COR-L47 (cell line): ENCODE data around the gene LRP5.
A peak's percentile ranks its signal among the peaks of the same experiment; 100 is the strongest.
"Not testable (repeated sequence)": the region's sequence is repeated elsewhere in the genome, so short reads cannot be mapped to it uniquely, and the experiment has no call there.

Source experiments
- DNase-seq: peaks from one replicate; lab custom pipeline; 2025; lab: John Stamatoyannopoulos, UW

Gene LRP5

GRCh38 chr11:68392822-68393221 is 80.4 kb downstream of the LRP5 start:
- DNase-seq, result no peak

DNA sequence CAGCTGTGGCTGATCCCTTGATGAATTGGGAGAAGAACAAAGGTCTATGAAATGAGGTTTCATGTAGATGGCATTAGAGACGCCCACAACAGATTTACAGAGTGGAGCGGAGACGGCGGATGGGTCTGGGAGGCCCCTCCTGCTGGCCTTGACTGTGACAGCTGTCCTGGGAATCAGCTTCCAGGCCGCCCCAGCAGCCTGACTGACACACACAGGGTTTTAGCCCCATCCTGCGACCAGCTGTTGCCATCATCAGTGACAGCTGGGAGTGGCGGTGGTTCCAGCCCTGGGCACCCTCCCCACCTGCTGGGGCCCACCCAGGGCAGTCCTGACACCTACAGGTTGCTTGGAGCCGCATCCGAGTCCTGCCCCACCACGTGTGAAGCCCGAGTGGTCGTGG is 84.1 kb downstream of the LRP5 start:
- no peak for DNase-seq

GRCh38 chr11:68397256-68397655 is 84.9 kb downstream of the LRP5 start:
- DNase-seq, result no peak

GRCh38 chr11:68398995-68399851 is 86.8 kb downstream of the LRP5 start:
- DNase-seq, result no peak

DNA sequence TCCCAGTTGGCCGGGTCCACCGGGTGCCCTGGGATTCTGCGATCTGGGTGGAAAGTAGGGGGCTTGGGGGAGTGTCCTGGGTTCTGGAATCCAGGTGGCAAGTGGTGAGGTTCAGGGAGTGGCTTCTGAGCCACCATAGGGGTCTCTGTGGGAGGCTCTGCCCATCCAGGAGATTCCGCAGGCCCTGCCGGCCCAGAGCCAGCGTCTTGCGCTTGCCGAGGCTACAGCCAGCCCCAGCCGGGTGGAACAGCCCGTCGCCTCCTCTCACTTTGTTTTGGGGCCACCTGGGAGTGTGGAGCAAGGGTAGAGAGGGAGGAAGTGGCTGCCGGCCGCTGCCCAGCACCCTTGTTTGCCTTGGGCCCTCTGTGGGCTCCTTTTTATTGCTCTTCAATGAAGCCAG is 87.5 kb downstream of the LRP5 start:
- DNase-seq, result no peak

DNA sequence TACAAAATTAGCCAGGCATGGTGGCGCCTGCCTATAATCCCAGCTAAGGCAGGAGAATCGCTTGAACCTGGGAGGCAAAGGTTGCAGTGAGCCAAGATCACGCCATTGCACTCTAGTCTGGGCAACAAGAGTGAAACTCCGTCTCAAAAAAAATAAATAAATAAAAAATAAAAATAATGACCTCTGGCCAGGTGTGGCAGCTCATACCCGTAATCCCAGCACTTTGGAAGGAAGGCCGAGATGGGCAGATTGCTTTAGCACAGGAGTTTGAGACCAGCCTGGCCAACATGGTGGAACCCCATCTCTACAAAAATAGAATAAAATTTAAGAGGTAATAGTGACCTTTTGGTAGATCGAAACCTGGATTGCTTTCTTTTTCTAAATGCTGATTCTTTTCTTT is 88.2 kb downstream of the LRP5 start:
- not testable (repeated sequence) for DNase-seq

DNA sequence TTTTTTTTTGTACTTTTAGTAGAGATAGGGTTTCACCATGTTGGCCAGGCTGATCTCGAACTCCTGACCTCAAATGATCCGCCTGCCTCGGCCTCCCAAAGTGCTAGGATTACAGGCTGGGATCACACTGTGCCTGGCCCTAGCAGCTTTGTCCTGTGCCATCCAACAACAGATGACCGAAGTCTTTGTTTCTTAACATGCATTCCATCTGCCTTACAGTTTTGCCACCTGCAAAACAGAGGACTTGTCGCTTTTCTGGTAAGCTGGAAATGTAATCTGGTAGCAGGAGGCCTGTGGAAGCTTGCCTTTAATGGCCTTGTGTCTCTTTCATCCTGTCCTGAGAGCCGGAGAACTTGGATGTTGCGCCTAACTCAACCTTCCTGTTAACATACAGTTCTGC is 89.5 kb downstream of the LRP5 start:
- no peak for DNase-seq

DNA sequence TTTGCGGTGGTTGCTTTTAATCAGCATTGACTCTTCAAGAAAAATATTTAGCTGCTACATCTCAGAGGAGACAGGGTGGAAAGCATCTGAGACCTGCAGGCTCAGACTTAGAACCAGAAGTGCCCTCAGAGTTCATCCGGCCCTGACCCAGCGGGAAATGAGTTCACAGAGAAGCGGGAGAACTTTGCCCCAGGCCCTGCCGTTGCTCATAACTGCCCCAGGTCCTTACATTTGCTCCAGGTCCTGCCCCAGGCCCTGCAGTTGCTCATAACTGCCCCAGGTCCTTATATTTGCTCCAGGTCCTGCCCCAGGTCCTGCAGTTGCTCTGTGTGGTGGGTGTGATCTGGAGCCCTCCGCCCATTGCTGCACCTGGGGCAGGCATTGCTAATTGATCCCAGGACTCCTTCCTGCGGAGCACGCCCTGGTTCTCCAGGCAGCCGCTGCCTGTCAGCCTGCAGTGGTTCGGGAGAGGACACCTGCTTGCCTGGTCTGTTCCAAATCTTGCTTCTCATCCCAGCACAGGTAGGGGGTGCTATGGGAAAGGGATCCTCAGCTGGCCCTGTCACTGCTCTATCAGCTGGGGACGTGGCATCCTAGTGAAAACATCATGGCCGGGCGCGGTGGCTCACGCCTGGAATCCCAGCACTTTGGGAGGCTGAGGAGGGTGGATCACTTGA is 90.1 kb downstream of the LRP5 start:
- DNase-seq, result no peak

- DNase-seq, result no peak
These were observed 91.0 kb downstream of the LRP5 start for GRCh38 chr11:68403424-68403823.

GRCh38 chr11:68403831-68404230 is 91.4 kb downstream of the LRP5 start:
- no peak for DNase-seq

GRCh38 chr11:68406324-68407313 is 94.2 kb downstream of the LRP5 start:
- DNase-seq, result no peak

GRCh38 chr11:68408512-68408911 is 96.1 kb downstream of the LRP5 start:
- no peak for DNase-seq

DNA sequence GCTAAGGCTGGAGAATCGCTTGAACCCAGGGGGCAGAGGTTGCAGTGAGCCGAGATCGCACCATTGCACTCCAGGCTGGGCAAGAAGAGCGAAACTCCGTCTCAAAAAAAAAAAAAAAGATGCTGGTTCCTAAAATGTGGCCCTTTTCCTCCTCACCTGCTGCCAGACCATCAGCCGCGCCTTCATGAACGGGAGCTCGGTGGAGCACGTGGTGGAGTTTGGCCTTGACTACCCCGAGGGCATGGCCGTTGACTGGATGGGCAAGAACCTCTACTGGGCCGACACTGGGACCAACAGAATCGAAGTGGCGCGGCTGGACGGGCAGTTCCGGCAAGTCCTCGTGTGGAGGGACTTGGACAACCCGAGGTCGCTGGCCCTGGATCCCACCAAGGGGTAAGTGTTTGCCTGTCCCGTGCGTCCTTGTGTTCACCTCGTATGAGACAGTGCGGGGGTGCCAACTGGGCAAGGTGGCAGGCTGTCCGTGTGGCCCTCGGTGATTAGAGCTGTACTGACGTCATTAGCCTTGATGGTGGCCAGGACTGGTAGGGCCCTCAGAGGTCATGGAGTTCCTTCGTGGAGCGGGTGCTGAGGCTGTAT is 97.5 kb downstream of the LRP5 start:
- DNase-seq, result no peak

DNA sequence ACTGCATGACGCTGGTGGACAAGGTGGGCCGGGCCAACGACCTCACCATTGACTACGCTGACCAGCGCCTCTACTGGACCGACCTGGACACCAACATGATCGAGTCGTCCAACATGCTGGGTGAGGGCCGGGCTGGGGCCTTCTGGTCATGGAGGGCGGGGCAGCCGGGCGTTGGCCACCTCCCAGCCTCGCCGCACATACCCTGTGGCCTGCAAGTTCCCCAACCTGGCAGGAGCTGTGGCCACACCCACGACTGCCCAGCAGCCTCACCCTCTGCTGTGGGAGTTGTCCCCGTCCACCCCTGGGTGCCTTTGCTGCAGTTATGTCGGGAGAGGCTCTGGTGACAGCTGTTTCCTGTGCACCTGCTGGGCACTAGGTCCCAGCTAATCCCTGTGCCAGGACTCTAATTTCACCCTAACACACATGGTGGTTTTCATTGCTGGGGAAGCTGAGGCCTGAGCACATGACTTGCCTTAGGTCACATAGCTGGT is 99.2 kb downstream of the LRP5 start:
- DNase-seq, result peak; percentile 59

GRCh38 chr11:68412593-68413475 is 100.4 kb downstream of the LRP5 start:
- DNase-seq, result no peak

GRCh38 chr11:68413591-68413999 is 101.2 kb downstream of the LRP5 start:
- DNase-seq, result no peak

- DNase-seq, result no peak
These were observed 102.3 kb downstream of the LRP5 start for GRCh38 chr11:68414496-68415221.

- DNase-seq, result no peak
These were observed 103.7 kb downstream of the LRP5 start for GRCh38 chr11:68416070-68416578.

GRCh38 chr11:68418648-68419047 is 106.3 kb downstream of the LRP5 start:
- DNase-seq, result peak; percentile 33

DNA sequence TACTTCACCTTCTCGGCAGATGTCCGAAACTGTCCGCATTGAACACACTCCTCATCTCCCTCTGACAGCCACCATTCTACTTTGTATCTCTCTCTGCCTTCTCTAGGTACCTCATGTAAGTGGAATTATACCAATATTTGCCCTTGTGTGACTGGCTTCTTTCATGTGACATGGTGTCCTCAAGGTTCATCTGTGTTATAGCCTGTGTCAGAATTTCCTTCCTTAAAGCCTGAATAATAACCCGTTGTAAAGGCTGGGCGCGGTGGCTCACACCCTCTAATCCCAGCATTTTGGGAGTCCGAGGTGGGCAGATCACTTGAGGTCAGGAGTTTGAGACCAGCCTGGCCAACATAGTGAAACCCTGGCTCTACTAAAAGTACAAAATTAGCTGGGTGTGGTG is 107.8 kb downstream of the LRP5 start:
- DNase-seq, result no peak
